ENCODE data around the gene CEP135.
A peak's percentile ranks its signal among the peaks of the same experiment; 100 is the strongest.
"Not testable (repeated sequence)": the region's sequence is repeated elsewhere in the genome, so short reads cannot be mapped to it uniquely, and the experiment has no call there.

The CEP135 gene

GRCh38 chr4:55948726-55949481 lies at the start of gene CEP135:
Gene CEP135 (plus strand): TSS chr4:55948945. CDS start chr4:55952131, 3,186 bp downstream.
- DNase-seq (ENCODE audit: low spot score), result peak; percentile 67

- no peak for DNase-seq (ENCODE audit: low spot score)
Observed at GRCh38 chr4:55902677-55903076, 46.1 kb upstream of the CEP135 start.

- no peak for DNase-seq (ENCODE audit: low spot score)
Observed at GRCh38 chr4:55903577-55903976, 45.2 kb upstream of the CEP135 start.

- DNase-seq (ENCODE audit: low spot score), result no peak
Observed at GRCh38 chr4:55904576-55904975, 44.2 kb upstream of the CEP135 start.

- DNase-seq (ENCODE audit: low spot score), result no peak
Observed at GRCh38 chr4:55906323-55906722, 42.4 kb upstream of the CEP135 start.

DNA sequence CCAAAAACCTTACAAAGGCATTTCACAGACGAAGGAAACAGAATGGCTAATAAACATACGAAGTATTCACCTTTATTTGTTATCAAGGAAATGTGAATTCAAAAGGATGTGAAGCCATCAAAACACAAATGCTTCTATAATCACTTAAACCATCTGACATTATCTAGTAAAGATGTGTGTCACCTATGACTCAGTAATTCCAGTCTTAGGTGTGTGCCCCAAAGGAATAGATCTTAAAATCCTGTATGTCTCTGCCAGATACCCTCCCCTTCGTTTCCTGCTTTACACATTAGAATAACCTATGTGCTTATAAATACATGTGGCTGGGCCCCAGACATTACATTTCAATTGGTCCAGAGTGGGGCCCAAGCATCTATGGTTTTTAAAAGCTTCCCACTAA lies 41.8 kb upstream of the CEP135 start:
- no peak for DNase-seq (ENCODE audit: low spot score)

DNA sequence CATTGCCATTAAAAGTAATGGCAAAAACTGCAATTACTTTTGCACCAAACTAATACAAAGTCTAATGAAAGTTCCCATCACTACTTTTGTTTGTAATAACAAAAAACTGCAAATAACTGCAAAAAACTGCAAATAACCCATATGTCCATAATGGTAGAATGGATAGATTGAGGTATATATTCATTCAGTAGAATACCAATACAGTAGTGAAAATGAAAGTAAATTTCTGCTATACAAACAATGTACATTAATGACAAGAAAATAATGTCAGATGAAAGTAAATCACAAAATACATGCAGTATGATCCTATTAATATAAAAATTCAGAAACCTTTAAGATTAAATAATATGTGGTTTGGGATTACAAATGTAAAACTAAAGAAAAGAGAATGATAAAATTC lies 41.3 kb upstream of the CEP135 start:
- no peak for DNase-seq (ENCODE audit: low spot score)

- no peak for DNase-seq (ENCODE audit: low spot score)
Observed at GRCh38 chr4:55910140-55910539, 38.6 kb upstream of the CEP135 start.

- no peak for DNase-seq (ENCODE audit: low spot score)
Observed at GRCh38 chr4:55912249-55912648, 36.5 kb upstream of the CEP135 start.

GRCh38 chr4:55920571-55920970 lies 28.2 kb upstream of the CEP135 start:
- no peak for DNase-seq (ENCODE audit: low spot score)

DNA sequence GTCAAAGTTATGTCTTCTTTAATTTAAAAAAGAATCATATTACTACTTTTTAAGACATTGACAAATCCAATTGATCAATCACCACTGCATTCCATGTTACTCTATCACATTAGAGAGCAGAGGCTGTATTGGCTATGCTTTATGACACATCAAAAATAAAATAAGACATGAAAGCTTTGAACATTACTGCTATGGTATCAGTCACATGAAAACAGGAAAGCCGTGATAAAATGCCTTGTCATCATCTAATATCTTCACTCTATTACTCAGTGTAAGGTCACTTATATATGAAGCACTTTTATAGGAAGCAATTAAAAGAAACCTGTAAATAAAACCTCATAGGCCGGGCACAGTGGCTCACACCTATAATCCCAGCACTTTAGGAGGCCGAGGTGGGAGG lies 27.7 kb upstream of the CEP135 start:
- DNase-seq (ENCODE audit: low spot score), result no peak

DNA sequence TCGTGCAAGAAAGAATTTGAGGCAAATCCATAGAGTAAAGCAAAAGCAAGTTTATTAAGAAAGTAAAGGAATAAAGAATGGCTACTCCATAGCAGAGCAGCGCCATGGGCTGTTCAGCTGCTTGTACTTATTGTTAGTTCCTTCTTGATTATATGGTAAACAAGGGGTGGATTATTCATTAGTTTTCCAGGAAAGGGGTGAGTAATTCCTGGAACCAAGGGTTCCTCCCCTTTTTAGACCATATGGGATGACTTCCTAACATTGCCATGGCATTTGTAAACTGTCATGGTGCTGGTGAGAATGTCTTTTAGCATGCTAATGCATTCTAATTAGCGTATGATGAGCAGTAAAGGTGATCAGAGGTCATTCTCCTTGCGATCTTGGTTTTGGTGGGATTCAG lies 23.5 kb upstream of the CEP135 start:
- DNase-seq (ENCODE audit: low spot score), result no peak

DNA sequence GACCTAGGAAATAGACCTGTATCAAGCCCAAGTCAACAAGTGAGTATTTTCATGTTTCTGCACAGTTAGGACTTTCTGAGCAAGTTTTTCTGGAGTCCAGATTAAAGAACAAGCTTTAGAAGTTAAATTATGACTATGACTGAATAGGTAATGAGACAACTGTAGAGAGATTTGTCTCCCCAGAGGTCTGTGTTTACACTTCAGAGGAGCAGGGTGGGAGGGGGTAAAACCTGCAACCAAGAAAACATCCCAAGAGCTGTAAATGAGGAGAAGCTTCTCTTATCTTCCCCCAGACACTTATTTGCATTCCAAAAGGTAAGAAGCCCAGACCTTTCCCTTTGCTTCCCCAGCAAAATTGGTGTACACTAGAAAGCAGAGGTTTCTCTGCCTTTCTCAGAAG lies 22.1 kb upstream of the CEP135 start:
- DNase-seq (ENCODE audit: low spot score), result no peak

- DNase-seq (ENCODE audit: low spot score), result no peak
Observed at GRCh38 chr4:55927803-55928437, 20.8 kb upstream of the CEP135 start.

DNA sequence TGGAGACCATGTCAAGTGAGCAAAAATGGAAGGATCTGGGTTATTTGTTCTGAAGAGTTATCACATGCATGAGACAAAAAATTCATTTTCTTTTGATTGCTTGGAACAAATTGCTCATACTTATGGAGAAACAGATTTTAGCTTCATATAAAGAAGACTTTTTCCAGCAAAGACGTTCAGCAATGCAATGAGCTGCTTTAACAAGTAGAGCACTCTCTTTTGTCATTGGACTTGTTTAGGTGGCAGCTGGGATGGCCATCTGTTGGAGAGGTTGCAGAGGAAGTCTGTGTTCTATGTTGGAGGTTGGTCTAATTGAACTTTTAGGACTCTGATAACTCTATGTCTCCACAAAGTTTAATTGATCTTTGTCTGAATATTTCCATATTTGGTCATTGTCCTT lies 19.9 kb upstream of the CEP135 start:
- DNase-seq (ENCODE audit: low spot score), result no peak

- no peak for DNase-seq (ENCODE audit: low spot score)
Observed at GRCh38 chr4:55931043-55931442, 17.7 kb upstream of the CEP135 start.

GRCh38 chr4:55931833-55932232 lies 16.9 kb upstream of the CEP135 start:
- no peak for DNase-seq (ENCODE audit: low spot score)

GRCh38 chr4:55932511-55932910 lies 16.2 kb upstream of the CEP135 start:
- no peak for DNase-seq (ENCODE audit: low spot score)

DNA sequence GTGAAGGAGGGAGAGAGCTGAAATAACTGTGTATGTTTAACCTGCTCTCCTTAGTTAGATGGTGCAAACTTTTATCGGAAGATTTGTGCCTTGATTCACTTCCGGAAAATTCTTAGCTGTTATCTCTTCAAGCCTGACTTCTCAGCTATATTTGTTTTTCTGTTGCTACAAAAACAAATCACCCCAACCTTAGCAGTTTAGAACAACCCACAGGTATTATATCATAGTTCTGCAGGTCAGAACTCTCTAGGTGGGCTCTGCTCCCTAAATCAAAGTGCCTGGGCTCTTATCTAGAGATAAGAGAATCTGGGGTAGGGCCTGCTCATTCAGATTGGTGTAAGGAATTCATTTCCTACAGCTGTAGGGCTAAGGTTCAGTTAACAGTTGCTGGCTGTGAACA lies 15.1 kb upstream of the CEP135 start:
- DNase-seq (ENCODE audit: low spot score), result no peak

DNA sequence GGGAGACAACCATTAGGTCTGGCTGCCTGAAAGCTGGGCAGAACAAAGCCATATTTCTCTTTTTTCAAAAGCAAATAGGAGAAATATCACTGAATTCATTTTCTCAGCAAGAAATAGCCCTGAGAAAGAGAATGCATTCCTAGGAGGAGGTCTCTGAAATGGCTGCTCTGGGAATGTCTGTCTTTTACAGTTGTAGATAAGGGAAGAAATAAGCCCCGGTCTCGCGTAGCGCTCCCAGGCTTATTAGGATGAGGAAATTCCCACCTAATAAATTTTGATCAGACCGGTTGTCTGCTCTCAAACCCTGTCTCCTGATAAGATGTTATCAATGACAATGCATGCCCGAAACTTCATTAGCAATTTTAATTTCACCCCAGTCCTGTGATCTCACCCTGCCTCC lies 12.8 kb upstream of the CEP135 start:
- DNase-seq (ENCODE audit: low spot score), result not testable (repeated sequence)

DNA sequence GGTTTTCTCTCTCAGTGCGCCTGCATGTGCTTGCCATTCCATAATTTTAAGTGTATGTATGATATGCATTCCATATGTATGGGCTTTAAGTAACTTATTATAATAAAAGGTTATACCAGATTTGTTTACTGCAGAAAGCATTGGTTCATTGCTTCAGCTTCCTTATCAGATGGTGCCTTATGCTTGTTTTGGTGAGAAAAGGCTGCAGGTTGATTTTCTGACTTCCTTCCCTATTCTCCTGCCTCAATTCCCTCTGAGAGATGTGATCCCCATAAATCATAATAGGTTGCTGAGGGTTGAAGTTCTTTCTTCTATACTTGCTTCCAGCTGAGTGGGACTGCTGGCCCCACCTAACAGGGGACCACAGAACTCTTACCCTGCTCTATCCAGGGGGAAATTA lies 10.3 kb upstream of the CEP135 start:
- no peak for DNase-seq (ENCODE audit: low spot score)

DNA sequence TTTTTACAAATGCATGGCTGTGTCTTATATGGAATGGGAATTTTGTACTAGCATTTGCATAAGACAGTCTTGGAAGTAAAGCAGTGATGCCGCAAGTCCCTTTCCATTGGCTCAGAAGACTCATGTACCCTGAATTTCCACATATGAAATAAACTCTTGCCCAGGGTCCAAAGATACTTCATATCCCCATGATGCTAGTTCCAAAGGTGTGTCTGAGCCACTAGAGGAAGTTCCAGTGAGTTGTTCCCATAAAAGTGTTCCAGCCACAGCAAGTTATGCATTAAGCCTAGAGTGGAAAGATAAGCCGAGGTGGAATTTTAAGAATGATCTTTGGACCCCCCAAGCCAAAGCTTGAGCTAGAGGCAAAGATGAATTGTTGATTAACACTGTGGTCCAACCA lies 9.3 kb upstream of the CEP135 start:
- no peak for DNase-seq (ENCODE audit: low spot score)

DNA sequence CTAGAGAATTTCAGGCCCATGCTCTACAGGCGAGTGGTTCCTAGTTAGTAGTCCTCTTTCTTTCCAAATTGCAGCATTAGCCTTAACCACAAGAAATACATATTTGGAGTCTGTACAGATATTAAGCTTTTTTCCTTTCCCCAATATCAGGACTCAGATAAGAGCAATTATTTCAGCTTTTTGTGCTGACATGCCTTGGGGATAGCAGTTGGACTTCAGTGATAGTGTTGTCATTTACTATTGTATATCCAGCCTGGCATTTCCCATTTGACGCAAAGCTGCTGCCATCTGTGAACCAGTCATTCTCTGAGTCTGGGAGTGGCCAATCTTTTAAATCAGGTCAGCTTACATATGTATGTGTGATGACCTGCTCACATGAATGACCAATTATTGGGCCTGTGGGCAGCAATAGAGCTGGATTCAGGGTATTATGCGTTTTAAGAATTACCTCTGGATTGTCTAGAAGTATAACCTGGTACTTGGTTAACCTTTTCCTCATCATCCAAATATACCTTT lies 6.8 kb upstream of the CEP135 start:
- no peak for DNase-seq (ENCODE audit: low spot score)

All from HuH-7.5 (cell line).